ENCODE results near the gene GADD45GIP1.
"Not testable (repeated sequence)": the region's sequence is repeated elsewhere in the genome, so short reads cannot be mapped to it uniquely, and the experiment has no call there.

GADD45GIP1 gene

GRCh38 chr19:12970070-12970820, 13.2 kb upstream of the GADD45GIP1 start:
- Histone ChIP-seq H3K9me3 (replicated peaks; ENCODE audit: low read length) (no peaks in the 10 kb centered on the region), H3K27me3 (ENCODE audit: control insufficient read depth, insufficient read depth, low read length) (no peaks in the 10 kb centered on the region), H3K4me3 (ENCODE audit: low read length) (no peak overlapping the region)

GRCh38 chr19:12969292-12969988, 12.4 kb upstream of the GADD45GIP1 start, which contains the start of gene DAND5:
Gene DAND5 (plus strand): TSS chr19:12969576. CDS start chr19:12969661, 85 bp downstream.
- Histone ChIP-seq H3K9ac (ENCODE audit: low read depth, low read length) (no peak within 1 kb of the TSS), H3K4me3 (ENCODE audit: low read length) (no peak within 1 kb of the TSS), H3K27me3 (ENCODE audit: control insufficient read depth, insufficient read depth, low read length) (no peaks in the 10 kb centered on the region), H3K9me3 (replicated peaks; ENCODE audit: low read length) (no peaks in the 10 kb centered on the region), H3K4me2 (ENCODE audit: low read length) (peak within 1 kb of the TSS; percentile 12), H3K4me1 (ENCODE audit: control insufficient read depth, insufficient read depth, low read length) (peaks cover 16% of the 10 kb centered on the region), H3K36me3 (ENCODE audit: insufficient read depth, low read length) (no peaks in the 10 kb centered on the region)

More at GRCh38 chr19:12970070-12970820, 13.2 kb upstream of the GADD45GIP1 start:
- Histone ChIP-seq H3K4me1 (ENCODE audit: control insufficient read depth, insufficient read depth, low read length) (peaks cover 18% of the 10 kb centered on the region), H3K9ac (ENCODE audit: low read depth, low read length) (no peak overlapping the region), H3K4me2 (ENCODE audit: low read length) (no peak overlapping the region), H3K36me3 (ENCODE audit: insufficient read depth, low read length) (no peaks in the 10 kb centered on the region)

GRCh38 chr19:12967907-12968306, 10.9 kb upstream of the GADD45GIP1 start:
- H3K4me1 ChIP-seq (ENCODE audit: control insufficient read depth, insufficient read depth, low read length): peaks cover 16% of the 10 kb centered on the region
- no peak overlapping the region for H3K9ac ChIP-seq (ENCODE audit: low read depth, low read length)
- H3K4me3 ChIP-seq (ENCODE audit: low read length): no peak overlapping the region
- no peaks in the 10 kb centered on the region for H3K27me3 ChIP-seq (ENCODE audit: control insufficient read depth, insufficient read depth, low read length)
- H3K4me2 ChIP-seq (ENCODE audit: low read length): no peak overlapping the region
- H3K9me3 ChIP-seq (replicated peaks; ENCODE audit: low read length): no peaks in the 10 kb centered on the region
- H3K36me3 ChIP-seq (ENCODE audit: insufficient read depth, low read length): no peaks in the 10 kb centered on the region

DNA sequence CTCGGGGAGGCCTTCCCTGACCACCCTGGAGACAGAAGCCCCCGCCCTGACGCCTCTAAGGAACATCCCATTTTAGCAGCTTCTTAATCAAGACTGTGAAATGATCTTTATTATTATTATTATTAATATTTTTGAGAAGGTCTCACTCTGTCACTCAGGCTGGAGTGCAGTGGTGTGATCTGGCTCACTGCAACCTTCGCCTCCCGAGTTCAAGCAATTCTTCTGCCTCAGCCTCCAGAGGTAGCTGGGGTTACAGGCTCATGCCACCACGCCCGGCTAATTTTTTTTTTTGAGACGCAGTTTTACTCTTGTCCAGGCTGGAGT, 8.8 kb upstream of the GADD45GIP1 start:
- Histone ChIP-seq H3K4me3 (ENCODE audit: low read length) (peak overlapping the region; percentile 79), H3K9ac (ENCODE audit: low read depth, low read length) (no peak overlapping the region), H3K36me3 (ENCODE audit: insufficient read depth, low read length) (no peaks in the 10 kb centered on the region), H3K4me2 (ENCODE audit: low read length) (peak overlapping the region; percentile 100), H3K9me3 (replicated peaks; ENCODE audit: low read length) (no peaks in the 10 kb centered on the region), H3K27me3 (ENCODE audit: control insufficient read depth, insufficient read depth, low read length) (no peaks in the 10 kb centered on the region), H3K4me1 (ENCODE audit: control insufficient read depth, insufficient read depth, low read length) (peaks cover 16% of the 10 kb centered on the region)

GRCh38 chr19:12965017-12965811, 8.2 kb upstream of the GADD45GIP1 start:
- H3K4me3 ChIP-seq (ENCODE audit: low read length): peak overlapping the region; percentile 79
- H3K36me3 ChIP-seq (ENCODE audit: insufficient read depth, low read length): no peaks in the 10 kb centered on the region
- peak overlapping the region; percentile 100 for H3K4me2 ChIP-seq (ENCODE audit: low read length)
- peaks cover 16% of the 10 kb centered on the region for H3K4me1 ChIP-seq (ENCODE audit: control insufficient read depth, insufficient read depth, low read length)
- no peaks in the 10 kb centered on the region for H3K9me3 ChIP-seq (replicated peaks; ENCODE audit: low read length)
- peak overlapping the region; percentile 79 for H3K9ac ChIP-seq (ENCODE audit: low read depth, low read length)
- no peaks in the 10 kb centered on the region for H3K27me3 ChIP-seq (ENCODE audit: control insufficient read depth, insufficient read depth, low read length)

GRCh38 chr19:12959481-12959880, 2.5 kb upstream of the GADD45GIP1 start:
- no peak overlapping the region for H3K4me2 ChIP-seq (ENCODE audit: low read length)
- H3K36me3 ChIP-seq (ENCODE audit: insufficient read depth, low read length): peaks cover 6% of the 10 kb centered on the region
- no peaks in the 10 kb centered on the region for H3K9me3 ChIP-seq (replicated peaks; ENCODE audit: low read length)
- no peak overlapping the region for H3K4me3 ChIP-seq (ENCODE audit: low read length)
- peaks cover 16% of the 10 kb centered on the region for H3K4me1 ChIP-seq (ENCODE audit: control insufficient read depth, insufficient read depth, low read length)
- H3K27me3 ChIP-seq (ENCODE audit: control insufficient read depth, insufficient read depth, low read length): no peaks in the 10 kb centered on the region
- no peak overlapping the region for H3K9ac ChIP-seq (ENCODE audit: low read depth, low read length)

DNA sequence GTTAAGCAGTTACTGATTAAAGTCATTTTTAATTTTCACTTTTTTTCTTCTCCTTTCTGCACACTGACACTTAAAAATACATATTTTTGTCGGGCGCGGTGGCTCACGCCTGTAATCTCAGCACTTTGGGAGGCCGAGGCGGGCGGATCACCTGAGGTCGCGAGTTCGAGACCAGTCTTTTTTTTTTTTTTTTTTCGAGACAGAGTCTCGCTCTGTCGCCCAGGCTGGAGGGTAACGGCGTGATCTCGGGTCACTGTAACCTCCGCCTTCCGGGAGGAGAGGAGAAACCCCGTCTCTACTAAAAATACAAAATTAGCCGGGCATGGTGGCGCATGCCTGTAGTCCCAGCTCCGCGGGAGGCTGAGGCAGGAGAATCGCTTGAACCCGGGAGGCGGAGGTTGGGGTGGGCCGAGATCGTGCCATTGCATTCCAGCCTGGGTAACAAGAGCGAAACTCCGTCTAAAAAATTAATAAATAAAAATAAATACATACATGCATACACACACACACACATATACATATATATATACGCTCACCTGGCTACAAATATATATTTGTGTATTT, 448 bp upstream of the GADD45GIP1 start:
- Histone ChIP-seq H3K4me2 (ENCODE audit: low read length) (peak overlapping the region; percentile 97), H3K36me3 (ENCODE audit: insufficient read depth, low read length) (peaks cover 20% of the 10 kb centered on the region), H3K4me1 (ENCODE audit: control insufficient read depth, insufficient read depth, low read length) (peaks cover 35% of the 10 kb centered on the region), H3K9ac (ENCODE audit: low read depth, low read length) (peak overlapping the region; percentile 98), H3K4me3 (ENCODE audit: low read length) (peak overlapping the region; percentile 93)
- not testable (repeated sequence) for H3K9me3 ChIP-seq (replicated peaks; ENCODE audit: low read length); H3K27me3 ChIP-seq (ENCODE audit: control insufficient read depth, insufficient read depth, low read length)

- H3K4me2 ChIP-seq (ENCODE audit: low read length): peak overlapping the region; percentile 97
- H3K9ac ChIP-seq (ENCODE audit: low read depth, low read length): peak overlapping the region; percentile 98
- peaks cover 45% of the 10 kb centered on the region for H3K4me1 ChIP-seq (ENCODE audit: control insufficient read depth, insufficient read depth, low read length)
- no peaks in the 10 kb centered on the region for H3K9me3 ChIP-seq (replicated peaks; ENCODE audit: low read length)
- H3K4me3 ChIP-seq (ENCODE audit: low read length): peak overlapping the region; percentile 93
- H3K36me3 ChIP-seq (ENCODE audit: insufficient read depth, low read length): peaks cover 30% of the 10 kb centered on the region
- H3K27me3 ChIP-seq (ENCODE audit: control insufficient read depth, insufficient read depth, low read length): no peaks in the 10 kb centered on the region
Observed at GRCh38 chr19:12955996-12956395, 1.0 kb downstream of the GADD45GIP1 start.

DNA sequence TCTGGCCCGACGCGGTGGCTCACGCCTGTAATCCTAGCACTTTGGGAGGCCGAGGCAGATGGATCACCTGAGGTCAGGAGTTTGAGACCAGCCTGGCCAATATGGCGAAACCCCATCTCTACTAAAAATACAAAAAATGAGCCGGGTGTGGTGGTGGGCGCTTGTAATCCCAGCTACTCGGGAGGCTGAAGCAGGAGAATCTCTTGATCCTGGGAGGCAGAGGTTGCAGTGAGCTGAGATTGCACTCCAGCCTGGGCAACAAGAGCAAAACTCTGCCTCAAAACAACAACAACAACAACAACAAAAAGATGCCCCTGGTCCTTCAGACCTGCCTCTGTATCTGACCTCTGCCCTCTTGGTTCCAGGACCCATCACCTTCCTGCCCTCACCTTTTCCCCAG, 1.4 kb downstream of the GADD45GIP1 start:
- Histone ChIP-seq H3K4me3 (ENCODE audit: low read length) (peak overlapping the region; percentile 93), H3K36me3 (ENCODE audit: insufficient read depth, low read length) (peaks cover 30% of the 10 kb centered on the region), H3K4me1 (ENCODE audit: control insufficient read depth, insufficient read depth, low read length) (peaks cover 45% of the 10 kb centered on the region), H3K4me2 (ENCODE audit: low read length) (peak overlapping the region; percentile 97), H3K9ac (ENCODE audit: low read depth, low read length) (peak overlapping the region; percentile 98)
- not testable (repeated sequence) for H3K9me3 ChIP-seq (replicated peaks; ENCODE audit: low read length); H3K27me3 ChIP-seq (ENCODE audit: control insufficient read depth, insufficient read depth, low read length)

GRCh38 chr19:12954612-12954962, 2.4 kb downstream of the GADD45GIP1 start:
- H3K9ac ChIP-seq (ENCODE audit: low read depth, low read length): peak overlapping the region; percentile 75
- H3K36me3 ChIP-seq (ENCODE audit: insufficient read depth, low read length): peaks cover 37% of the 10 kb centered on the region
- no peak overlapping the region for H3K4me3 ChIP-seq (ENCODE audit: low read length)
- H3K4me2 ChIP-seq (ENCODE audit: low read length): peak overlapping the region; percentile 53
- H3K4me1 ChIP-seq (ENCODE audit: control insufficient read depth, insufficient read depth, low read length): peaks cover 45% of the 10 kb centered on the region
- H3K27me3 ChIP-seq (ENCODE audit: control insufficient read depth, insufficient read depth, low read length): no peaks in the 10 kb centered on the region
- H3K9me3 ChIP-seq (replicated peaks; ENCODE audit: low read length): no peaks in the 10 kb centered on the region
